ENCODE measurements around the gene CPT2. TPM values are rescaled to one million over a fixed set of nuclear protein-coding genes. Genes with fewer than 3 reads are reported as not detected.

The CPT2 gene
- total RNA-seq, 1 experiment from 2014 or later = 19.6 TPM

DNA sequence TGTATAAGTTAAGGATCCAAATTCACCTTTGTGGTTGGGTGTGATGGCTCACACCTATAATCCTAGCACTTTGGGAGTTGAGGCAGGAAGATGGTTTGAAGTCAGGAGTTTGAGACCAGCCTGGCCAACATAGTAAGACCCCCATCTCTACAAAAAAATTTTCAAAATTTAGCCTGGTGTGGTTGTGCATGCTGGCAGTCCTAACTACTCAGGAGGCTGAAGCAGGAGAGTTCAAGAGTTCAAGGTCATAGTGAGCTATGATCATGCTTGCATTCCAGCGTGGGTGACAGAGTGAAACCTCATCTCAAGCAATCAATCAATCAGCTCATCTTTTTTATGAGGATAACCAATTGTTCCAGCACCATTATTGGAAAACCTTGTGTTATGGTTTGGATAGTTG, 37.7 kb upstream of the CPT2 start:
- BruUV-seq (replicated peaks) = no TSS peak
- Mint-ChIP-seq H3K9me3 (ENCODE audit: unreplicated experiment) (no peaks in the 10 kb centered on the region), H3K27me3 (ENCODE audit: insufficient read depth, unreplicated experiment) (peaks cover 9% of the 10 kb centered on the region), H3K4me3 (ENCODE audit: unreplicated experiment) (no peak overlapping the region), H3K36me3 (ENCODE audit: insufficient read depth, unreplicated experiment) (no peaks in the 10 kb centered on the region), H3K4me1 (ENCODE audit: insufficient read depth, unreplicated experiment) (no peaks in the 10 kb centered on the region), H3K27ac (ENCODE audit: low read depth, unreplicated experiment) (no peak overlapping the region)
- intact Hi-C loops (cut with micrococcal nuclease) = no loop called here
- TF ChIP-seq CTCF (IDR thresholded peaks at IDR 0.05; ENCODE audit: unreplicated experiment) = no peak
- CTCF ChIA-PET = interaction anchor here (0.6 kb wide), 1 partner anchor 37 kb away, joined by 3 read pairs; no protein-coding TSS in a partner anchor
- POLR2A ChIA-PET = no interaction called here
- DNase-seq (ENCODE audit: unreplicated experiment) = no peak

- DNase-seq (ENCODE audit: unreplicated experiment) = no peak
- Mint-ChIP-seq H3K27ac (ENCODE audit: low read depth, unreplicated experiment) (no peak overlapping the region), H3K9me3 (ENCODE audit: unreplicated experiment) (no peaks in the 10 kb centered on the region), H3K4me3 (ENCODE audit: unreplicated experiment) (no peak overlapping the region), H3K4me1 (ENCODE audit: insufficient read depth, unreplicated experiment) (no peaks in the 10 kb centered on the region), H3K27me3 (ENCODE audit: insufficient read depth, unreplicated experiment) (peaks cover 9% of the 10 kb centered on the region), H3K36me3 (ENCODE audit: insufficient read depth, unreplicated experiment) (no peaks in the 10 kb centered on the region)
- ChIA-PET POLR2A (interaction anchor here (0.7 kb wide), 1 partner anchor 458 kb away, joined by 3 read pairs; no protein-coding TSS in a partner anchor), CTCF (interaction anchor here (0.9 kb wide), 1 partner anchor 25 kb away, joined by 5 read pairs; no protein-coding TSS in a partner anchor)
- no peak for TF ChIP-seq CTCF (IDR thresholded peaks at IDR 0.05; ENCODE audit: unreplicated experiment)
- no TSS peak for BruUV-seq (replicated peaks)
- intact Hi-C loops (cut with micrococcal nuclease) = no loop called here
Observed at GRCh38 chr1:53160924-53161378, 35.7 kb upstream of the CPT2 start.

GRCh38 chr1:53162621-53163020, 34.0 kb upstream of the CPT2 start:
- peaks cover 12% of the 10 kb centered on the region for H3K27me3 Mint-ChIP-seq (ENCODE audit: insufficient read depth, unreplicated experiment)
- no peaks in the 10 kb centered on the region for H3K4me1 Mint-ChIP-seq (ENCODE audit: insufficient read depth, unreplicated experiment)
- H3K9me3 Mint-ChIP-seq (ENCODE audit: unreplicated experiment) = no peaks in the 10 kb centered on the region
- POLR2A ChIA-PET = no interaction called here
- intact Hi-C loops (cut with micrococcal nuclease) = no loop called here
- no peak overlapping the region for H3K4me3 Mint-ChIP-seq (ENCODE audit: unreplicated experiment)
- DNase-seq (ENCODE audit: unreplicated experiment) = no peak
- no TSS peak for BruUV-seq (replicated peaks)
- H3K27ac Mint-ChIP-seq (ENCODE audit: low read depth, unreplicated experiment) = no peak overlapping the region
- CTCF ChIA-PET = no interaction called here
- no peaks in the 10 kb centered on the region for H3K36me3 Mint-ChIP-seq (ENCODE audit: insufficient read depth, unreplicated experiment)
- TF ChIP-seq CTCF (IDR thresholded peaks at IDR 0.05; ENCODE audit: unreplicated experiment) = no peak

DNA sequence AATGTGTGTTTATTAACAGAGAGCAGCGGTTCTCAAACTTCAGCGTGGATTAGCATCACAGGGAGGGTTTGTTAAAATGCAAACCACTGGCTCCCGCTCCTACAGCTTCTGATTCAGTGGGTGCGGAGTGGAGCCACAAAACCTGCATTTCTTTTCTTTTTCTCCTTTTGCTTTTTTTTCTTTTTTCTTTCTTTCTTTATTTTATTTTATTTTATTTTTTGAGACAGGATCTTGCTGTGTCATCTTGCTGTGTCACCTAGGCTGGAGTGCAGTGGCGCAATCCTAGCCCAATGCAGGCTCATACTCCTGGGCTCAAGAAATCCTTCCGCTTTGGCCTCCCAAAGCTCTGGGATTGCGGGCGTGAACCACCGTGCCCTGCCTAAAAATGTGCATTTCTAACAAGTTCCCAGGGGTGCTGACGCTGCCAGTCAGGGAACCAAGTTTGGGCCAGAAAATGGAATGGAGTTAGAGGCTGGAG, 33.3 kb upstream of the CPT2 start:
- Mint-ChIP-seq H3K4me1 (ENCODE audit: insufficient read depth, unreplicated experiment) (no peaks in the 10 kb centered on the region), H3K36me3 (ENCODE audit: insufficient read depth, unreplicated experiment) (no peaks in the 10 kb centered on the region), H3K27me3 (ENCODE audit: insufficient read depth, unreplicated experiment) (peaks cover 19% of the 10 kb centered on the region), H3K27ac (ENCODE audit: low read depth, unreplicated experiment) (no peak overlapping the region), H3K9me3 (ENCODE audit: unreplicated experiment) (no peaks in the 10 kb centered on the region), H3K4me3 (ENCODE audit: unreplicated experiment) (no peak overlapping the region)
- no peak for DNase-seq (ENCODE audit: unreplicated experiment)
- POLR2A ChIA-PET = interaction anchor here (1.2 kb wide), 1 partner anchor 16 kb away, joined by 3 read pairs; no protein-coding TSS in a partner anchor
- CTCF ChIA-PET = interaction anchor here (0.8 to 1.4 kb wide), 2 partner anchors 14 to 18 kb away, joined by 3 to 5 read pairs; no protein-coding TSS in a partner anchor
- no peak for TF ChIP-seq CTCF (IDR thresholded peaks at IDR 0.05; ENCODE audit: unreplicated experiment)
- intact Hi-C loops (cut with micrococcal nuclease) = no loop called here
- BruUV-seq (replicated peaks) = no TSS peak
